Upper lobe of left lung (tissue), 4 donors: ENCODE data around the gene MOK.

Experiments used
- CTCF ChIP-seq, 6 experiments: fragments of 450-650 bp in 4 of 6; fragments of 200-600 bp in 2 of 6; sonication (generic) in 2 of 6; IDR thresholded peaks; one replicate each; pipeline ENCODE4 v1.5.1; 2016 to 2019; ENCODE audit warnings: antibody characterized with exemption in 6 of 6
- POLR2A ChIP-seq, 4 donors: fragments of 450-650 bp; IDR thresholded peaks; one replicate each; pipeline ENCODE4 v1.5.1; 2016 to 2017; ENCODE audit warnings: antibody characterized with exemption in 4 of 4, mild to moderate bottlenecking in 2 of 4
- POLR2AphosphoS5 ChIP-seq, 2 donors: sonication (generic); formaldehyde crosslinking; IDR thresholded peaks; one replicate each; pipeline ENCODE4 v1.5.1; 2017; ENCODE audit warnings: antibody characterized with exemption in 2 of 2

GRCh38 chr14:102304611-102305506, at the start of gene MOK:
- peak in 2 of 4 donors; percentile 10 to 38 for TF ChIP-seq POLR2A (IDR thresholded peaks at IDR 0.05)
- TF ChIP-seq CTCF (IDR thresholded peaks at IDR 0.05): no peak
- TF ChIP-seq POLR2AphosphoS5 (IDR thresholded peaks at IDR 0.05): peak; percentile 26 to 75
